NCI-H446 (cell line): ENCODE measurements around the gene EOGT.
A peak's percentile ranks its signal among the peaks of the same experiment; 100 is the strongest.

Experiments
- DNase-seq, 2 experiments: peaks; one replicate each; lab custom pipeline; 2025; lab: John Stamatoyannopoulos, UW

EOGT gene

DNA sequence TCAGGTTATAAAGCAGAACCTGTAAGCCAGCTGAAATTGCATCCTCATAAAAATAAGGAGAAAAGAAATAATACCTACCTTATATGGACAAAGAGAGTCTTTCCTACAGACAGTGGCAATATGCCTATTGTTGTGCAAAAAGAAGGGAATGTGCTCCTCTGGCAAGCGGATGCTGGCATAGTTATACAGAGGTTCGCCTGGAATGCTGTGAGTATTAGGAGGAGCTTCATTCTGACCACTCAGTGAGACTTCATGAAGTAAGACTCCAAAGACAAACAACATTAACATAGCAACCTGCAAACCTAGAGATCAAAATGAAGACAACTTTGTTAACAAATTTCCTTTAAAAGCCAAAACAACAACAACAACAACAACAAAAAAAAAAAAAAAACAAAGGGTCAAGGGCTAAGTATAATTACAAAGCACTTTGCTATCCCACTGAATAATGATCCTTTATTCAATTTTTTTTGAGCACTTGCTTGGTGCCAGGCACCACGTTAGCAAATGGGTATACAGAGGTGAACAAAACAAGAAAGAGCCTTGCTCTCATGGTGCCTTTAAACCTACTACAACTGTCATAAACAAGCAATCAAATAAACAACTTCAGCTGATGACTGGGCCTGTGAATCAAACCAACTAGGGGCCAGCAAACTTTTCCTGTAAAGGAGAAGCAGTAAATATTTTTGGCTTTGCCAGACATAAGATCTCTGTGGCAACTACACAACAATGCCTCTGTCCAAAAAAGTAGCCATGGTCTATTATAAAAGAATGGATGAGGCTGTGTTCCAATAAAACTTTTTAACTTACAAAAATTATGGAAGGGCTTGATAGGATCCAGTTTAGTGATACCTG, 3.7 kb downstream of the EOGT start:
- DNase-seq, result no peak

DNA sequence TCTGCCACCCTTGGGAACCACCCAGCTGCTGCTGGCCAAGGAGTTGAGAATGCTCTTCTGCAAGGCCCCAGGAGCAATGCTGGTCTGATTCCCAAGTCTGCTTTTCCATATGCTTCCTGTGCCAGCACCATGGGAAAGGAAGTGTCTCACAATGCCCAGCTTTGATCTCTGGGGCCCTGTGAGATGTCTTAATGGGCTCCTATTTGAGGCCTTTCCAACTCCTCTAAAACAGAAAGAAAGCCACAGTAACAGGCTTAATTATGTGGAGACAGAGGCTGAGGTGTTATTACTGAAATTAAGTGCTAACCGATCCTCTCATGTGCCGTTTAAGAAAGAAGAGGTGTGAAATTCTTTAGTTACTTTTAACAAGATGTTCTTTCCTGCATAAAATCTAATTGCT, 4.5 kb downstream of the EOGT start:
- no peak for DNase-seq

- no peak for DNase-seq
Measured at GRCh38 chr3:69005791-69006482, 7.5 kb downstream of the EOGT start.

GRCh38 chr3:69005071-69005790, 8.3 kb downstream of the EOGT start:
- no peak for DNase-seq

DNA sequence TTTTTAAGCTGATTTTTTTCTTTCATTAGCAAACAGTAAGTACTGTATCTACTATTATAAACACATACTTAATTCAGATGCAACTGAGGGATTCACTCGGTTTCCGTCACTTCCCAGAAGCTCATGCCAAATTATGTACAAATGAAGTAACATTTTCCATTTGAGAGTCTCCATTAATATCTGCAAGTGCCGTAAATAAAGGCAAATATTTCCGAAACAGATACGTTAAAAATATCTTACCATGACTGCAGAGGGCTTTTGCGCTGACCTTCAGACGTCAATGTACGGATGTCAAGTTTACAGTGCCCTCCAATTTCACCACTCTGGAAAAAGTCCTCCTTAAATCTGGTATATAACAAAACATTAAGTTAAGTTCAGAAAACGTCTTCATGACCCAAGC, 9.3 kb downstream of the EOGT start:
- no peak for DNase-seq

DNA sequence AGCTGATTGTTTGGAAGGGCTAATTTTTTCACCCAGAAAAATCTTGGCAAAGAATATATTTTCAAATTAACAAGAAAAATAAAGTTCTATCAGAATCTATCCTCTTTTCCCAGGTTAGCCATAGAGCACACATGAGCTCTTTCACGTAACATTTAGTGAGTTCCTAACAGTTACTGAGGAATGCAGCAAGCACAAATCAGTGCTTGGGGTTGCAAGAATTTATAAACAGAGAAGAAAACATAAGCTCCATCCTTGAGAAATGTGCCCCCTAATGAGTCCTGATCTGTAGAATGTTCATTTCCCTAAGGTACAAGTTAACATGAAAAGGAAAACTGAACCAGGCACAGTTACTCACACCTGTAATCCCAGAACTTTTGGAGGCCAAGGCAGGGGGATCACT, 13.9 kb downstream of the EOGT start:
- DNase-seq, result no peak

- no peak for DNase-seq
Measured at GRCh38 chr3:68999158-68999557, 14.3 kb downstream of the EOGT start.

DNA sequence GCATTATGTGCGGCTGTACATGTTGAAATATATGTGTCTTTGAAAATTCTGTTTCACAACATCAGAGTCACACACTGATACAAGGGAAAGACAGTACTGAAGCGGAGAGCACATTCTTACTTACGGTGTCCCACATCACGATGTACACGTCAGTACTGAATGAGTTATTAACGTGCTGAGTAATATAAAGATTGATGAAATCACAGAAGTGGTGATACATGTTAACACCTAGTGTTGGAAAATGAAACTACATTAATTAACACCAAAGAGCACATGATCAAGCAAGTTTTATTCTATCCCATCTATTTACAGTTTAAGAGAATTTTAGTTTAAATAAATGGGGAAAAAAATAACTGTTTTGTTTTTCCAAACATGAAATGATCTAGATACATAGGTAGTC, 15.6 kb downstream of the EOGT start:
- no peak for DNase-seq

DNA sequence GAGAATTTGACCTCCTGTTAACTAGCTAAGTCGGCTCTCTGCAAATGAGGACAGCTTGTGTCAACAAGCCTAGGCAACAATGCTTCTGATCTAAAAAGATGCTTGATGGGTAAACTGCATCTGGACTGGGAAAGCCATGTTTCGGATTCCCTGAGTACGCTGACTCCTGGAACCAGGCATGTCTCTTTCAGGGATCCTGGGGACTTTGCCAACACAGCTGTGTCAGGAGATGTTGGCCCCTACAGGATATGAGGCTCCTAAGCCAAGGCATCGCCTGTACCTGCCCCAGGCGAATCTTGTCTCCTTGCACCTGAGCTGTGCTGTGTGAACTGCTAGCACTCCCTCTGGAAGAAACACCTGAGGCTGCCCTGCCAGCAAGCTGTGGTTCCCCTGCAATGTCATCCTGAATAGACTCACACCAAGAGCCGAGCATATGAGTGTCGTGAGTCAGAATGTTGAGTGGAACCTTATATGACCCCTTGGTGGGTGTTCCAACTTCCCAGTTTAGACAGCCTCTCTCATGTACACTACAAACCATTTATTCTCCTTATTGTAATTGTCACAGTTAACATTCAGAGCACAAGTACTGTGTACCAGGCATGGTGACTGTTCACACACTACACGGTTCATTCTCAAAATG, 17.0 kb downstream of the EOGT start:
- DNase-seq, result no peak

DNA sequence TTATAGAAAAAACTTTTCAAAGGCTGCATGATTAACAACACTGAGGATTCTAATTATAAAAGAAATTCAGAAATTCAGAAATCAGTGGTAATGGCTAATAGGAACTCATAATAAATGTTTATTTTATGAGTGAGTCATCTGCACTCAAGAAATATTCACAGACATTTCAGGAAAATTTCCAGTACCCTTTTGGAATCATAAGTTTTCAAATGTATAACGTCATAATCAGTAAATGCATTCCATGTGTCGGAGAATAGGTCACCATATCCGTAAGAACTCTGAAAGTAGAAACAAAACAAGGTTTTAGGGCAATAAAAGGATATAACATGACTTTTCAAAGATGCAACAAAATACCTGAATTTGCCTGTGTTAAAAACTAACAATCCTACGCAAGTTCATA, 24.7 kb downstream of the EOGT start:
- no peak for DNase-seq

DNA sequence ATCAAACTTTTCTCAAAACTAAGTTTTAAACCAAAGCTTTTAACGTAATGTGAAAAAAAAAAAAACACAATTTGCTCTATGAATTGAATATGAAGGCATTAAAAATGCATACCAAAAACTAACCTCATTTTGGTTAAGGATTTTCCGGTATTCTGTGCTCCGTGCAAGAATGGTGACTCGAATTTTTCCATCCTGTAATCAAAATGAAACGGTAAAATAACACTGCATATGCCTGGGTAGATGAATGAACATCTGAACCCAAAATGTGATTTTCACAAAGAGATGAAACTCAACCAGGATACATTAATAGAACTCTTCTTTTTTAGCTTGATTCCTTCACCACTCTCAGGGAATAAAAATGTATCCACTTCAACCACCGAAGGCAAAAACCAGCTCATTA, 26.2 kb downstream of the EOGT start:
- no peak for DNase-seq

DNA sequence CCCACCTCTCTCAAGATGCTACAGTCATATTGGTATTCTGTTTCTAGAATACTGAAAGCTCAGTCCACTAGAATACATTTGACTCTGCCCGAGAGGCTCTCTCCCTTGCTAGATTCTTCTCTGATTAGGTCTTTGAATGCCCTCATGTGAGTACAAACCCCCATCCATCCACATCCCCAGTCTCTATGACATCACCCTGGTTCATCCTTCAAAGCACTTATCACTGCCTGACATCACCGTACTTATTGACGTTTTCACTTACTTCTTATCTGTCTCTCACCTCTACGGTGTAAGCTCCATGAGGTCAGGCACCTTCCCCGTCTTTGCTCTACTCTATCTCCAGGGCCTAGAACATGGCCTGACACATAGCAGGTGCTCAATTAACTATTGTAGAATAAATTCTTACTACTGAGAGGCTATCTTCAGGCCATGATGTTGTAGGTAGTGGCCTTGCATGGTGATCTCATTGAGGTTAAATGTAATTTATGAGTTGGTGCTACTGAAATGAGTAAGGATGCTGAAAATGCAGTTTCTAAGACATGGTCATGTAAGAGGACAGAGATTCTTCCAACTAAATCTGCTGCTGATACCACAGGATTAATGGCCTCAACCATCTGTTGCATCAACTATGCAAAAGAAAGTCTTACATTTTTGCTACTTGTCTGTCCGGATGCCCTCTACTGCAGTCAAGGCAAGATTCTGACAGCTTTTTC, 26.8 kb downstream of the EOGT start:
- DNase-seq, result no peak

GRCh38 chr3:68985146-68985790, 28.2 kb downstream of the EOGT start:
- no peak for DNase-seq

DNA sequence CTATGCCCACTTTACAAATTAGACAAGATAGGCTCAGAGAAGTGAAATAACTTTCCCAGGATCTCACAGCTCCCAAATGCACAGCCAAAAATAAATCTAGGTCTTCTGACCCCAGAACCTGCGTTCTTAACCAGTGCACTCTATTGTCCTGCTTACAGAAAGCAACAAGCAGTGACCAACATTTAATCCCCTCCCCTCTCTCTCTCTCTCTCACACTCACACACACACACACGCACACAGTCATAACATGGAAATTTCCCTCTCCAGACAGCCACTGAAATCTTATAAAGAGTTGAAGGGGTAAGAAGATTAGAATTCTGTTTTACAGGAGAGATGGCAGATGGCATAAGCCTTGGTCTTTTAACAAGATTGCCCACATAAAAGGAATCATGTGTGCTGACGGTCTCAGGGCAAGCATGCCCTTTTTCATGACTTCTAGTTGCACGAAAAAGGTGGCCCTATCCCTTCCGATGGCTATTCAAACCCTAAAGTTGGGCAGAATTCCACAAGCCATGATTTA, 29.4 kb downstream of the EOGT start:
- DNase-seq, result no peak

GRCh38 chr3:68977486-68978167, 35.9 kb downstream of the EOGT start:
- no peak for DNase-seq

- DNase-seq, result no peak
Measured at GRCh38 chr3:68974711-68975110, 38.8 kb downstream of the EOGT start.

GRCh38 chr3:68973639-68974038, 39.8 kb downstream of the EOGT start:
- DNase-seq, result no peak

GRCh38 chr3:68972358-68972979, 41.0 kb downstream of the EOGT start:
- DNase-seq, result peak in 1 of 2 experiments; percentile 67

- DNase-seq, result no peak
Measured at GRCh38 chr3:68964694-68965093, 48.8 kb downstream of the EOGT start.

DNA sequence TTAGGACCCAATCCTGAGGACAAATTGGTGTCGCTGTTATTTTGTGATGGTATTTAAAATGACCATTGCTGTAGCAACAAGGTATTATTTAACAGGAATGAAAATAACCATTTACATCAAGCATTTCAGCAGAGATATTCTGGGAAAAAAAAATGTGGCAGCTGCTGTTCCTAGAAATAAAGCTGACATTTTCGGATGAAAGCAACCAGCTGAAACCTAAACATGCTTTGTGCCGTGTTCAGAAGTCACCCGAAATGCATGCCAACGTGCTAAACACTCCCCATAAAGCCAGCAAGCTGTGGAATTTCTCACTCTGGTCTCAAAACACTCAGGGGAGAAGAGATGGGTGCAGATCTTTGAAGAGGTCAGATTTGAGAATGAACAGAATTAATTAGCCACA, 49.6 kb downstream of the EOGT start:
- no peak for DNase-seq
